Thymus (tissue), 11 donors: ENCODE results near the gene CDC37L1. TPM values are rescaled to one million over a fixed set of nuclear protein-coding genes. Genes with fewer than 3 reads are reported as not detected.
A peak's percentile ranks its signal among the peaks of the same experiment; 100 is the strongest.

Source experiments
- DNase-seq, 9 donors: peaks; one replicate each; pipeline ENCODE4 v3.0.0-alpha.2; 2013; ENCODE audit warnings: low spot score in 9 of 9, low read depth in 6 of 9, missing footprints in 1 of 9
- H3K27ac ChIP-seq, 2 donors: one replicate each; pipeline ENCODE4 v1.5.1; 2013; ENCODE audit warnings: control low read depth in 1 of 2, low read depth in 1 of 2, low read length in 1 of 2, mild to moderate bottlenecking in 1 of 2, moderate library complexity in 1 of 2
- H3K27me3 ChIP-seq, 2 donors: one replicate each; pipeline ENCODE4 v1.5.1; 2013; ENCODE audit warnings: low read length in 1 of 2; ENCODE audit not compliant: control insufficient read depth in 2 of 2, insufficient read depth in 1 of 2
- H3K36me3 ChIP-seq, 2 donors: one replicate each; pipeline ENCODE4 v1.5.1; 2013; ENCODE audit warnings: low read length in 1 of 2, mild to moderate bottlenecking in 1 of 2, moderate library complexity in 1 of 2; ENCODE audit not compliant: control insufficient read depth in 2 of 2, insufficient read depth in 2 of 2
- H3K4me1 ChIP-seq, 2 donors: one replicate each; pipeline ENCODE4 v1.5.1; 2013; ENCODE audit warnings: low read length in 2 of 2; ENCODE audit not compliant: control insufficient read depth in 2 of 2, insufficient read depth in 2 of 2
- H3K4me3 ChIP-seq, 2 donors: one replicate each; pipeline ENCODE4 v1.5.1; 2013; ENCODE audit warnings: low read length in 2 of 2, control low read depth in 1 of 2, mild to moderate bottlenecking in 1 of 2
- H3K9me3 ChIP-seq, 2 donors: one replicate each; pipeline ENCODE4 v1.5.1; 2013; ENCODE audit warnings: low read length in 1 of 2, mild to moderate bottlenecking in 1 of 2; ENCODE audit not compliant: control insufficient read depth in 2 of 2, insufficient read depth in 1 of 2
- WGBS: extraction: QIAGEN DNeasy Blood & Tissue Kit; methylation state at CpG from one replicate; pipeline ENCODE4 v1.1.7; 2013; 5-methylcytosine and 5-hydroxymethylcytosine counted together
- polyA plus RNA-seq: library from polyadenylated mRNA; stranded (reverse); fragments of 200-250 nt; gene quantifications from one replicate; pipeline ENCODE4 v1.2.3, GENCODE V29; 2013
- total RNA-seq: library from RNA; stranded (reverse); fragments of 120-200 nt; gene quantifications from one replicate; pipeline ENCODE4 v1.2.4, GENCODE V29; 2013
- donor health status: healthy.

CDC37L1 gene
- total and polyA plus RNA-seq, 2 donors: 14.5 to 16.9 TPM

DNA sequence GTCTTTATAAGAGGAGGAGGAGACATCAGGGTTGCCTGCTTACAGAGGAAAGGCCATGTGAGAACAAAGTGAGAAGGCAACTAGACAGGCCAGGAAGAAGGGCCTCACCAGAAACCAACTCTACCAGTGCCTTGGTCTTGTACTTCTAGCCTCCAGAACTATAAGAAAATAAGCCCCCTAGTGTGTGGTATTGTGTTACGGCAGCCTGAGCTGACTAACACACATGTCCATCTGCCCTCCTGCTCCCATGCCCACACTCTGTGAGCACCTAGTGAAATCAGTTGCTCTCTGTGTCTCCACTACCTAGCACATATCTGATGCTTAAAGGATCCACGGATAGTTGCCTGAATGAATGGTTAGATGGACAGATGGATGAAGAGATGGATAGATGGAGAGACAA is 54.8 kb downstream of the CDC37L1 start:
- no peak overlapping the region for H3K4me3 ChIP-seq
- no peaks in the 10 kb centered on the region for H3K27me3 ChIP-seq
- H3K36me3 ChIP-seq: peaks cover 3 to 7% of the 10 kb centered on the region in 2 donors
- DNase-seq: no peak
- WGBS: over 99% methylated on average over 2 of the region's 2 CpGs
- peaks cover 4% of the 10 kb centered on the region in 2 donors for H3K4me1 ChIP-seq
- no peak overlapping the region for H3K27ac ChIP-seq
- no peaks in the 10 kb centered on the region for H3K9me3 ChIP-seq

DNA sequence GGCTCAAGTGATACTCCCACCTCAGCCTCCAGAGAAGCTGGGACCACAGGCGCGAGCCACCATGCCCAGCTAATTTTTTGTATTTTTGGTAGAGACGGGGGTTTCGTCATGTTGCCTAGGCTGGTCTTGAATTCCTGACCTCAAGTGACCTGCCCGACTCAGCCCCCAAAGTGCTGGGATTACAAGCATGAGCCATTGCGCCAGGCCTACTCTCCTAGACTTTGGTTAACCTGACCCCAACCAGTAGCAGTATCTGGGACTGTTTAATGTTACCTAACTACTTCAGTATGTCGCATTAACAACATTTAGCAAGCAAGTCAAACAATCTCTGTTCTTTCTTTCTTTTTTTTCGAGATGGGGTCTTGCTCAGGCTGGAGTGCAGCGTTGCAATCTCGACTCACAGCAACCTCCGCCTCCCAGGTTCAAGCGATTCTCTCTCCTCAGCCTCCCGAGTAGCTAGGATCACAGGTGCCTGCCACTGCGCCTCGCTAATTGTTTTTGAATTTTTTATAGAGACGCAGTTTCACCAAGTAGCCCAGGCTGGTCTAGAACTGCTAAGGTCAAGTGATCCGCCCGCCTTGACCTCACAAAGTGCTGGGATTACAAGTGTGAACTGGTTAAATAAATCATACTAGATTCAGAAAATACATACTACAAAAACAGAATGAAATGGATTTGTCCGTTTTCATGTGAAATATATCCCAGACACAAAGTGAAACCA is 59.7 kb downstream of the CDC37L1 start:
- H3K27me3 ChIP-seq: no peaks in the 10 kb centered on the region
- no peaks in the 10 kb centered on the region for H3K9me3 ChIP-seq
- DNase-seq: no peak
- WGBS: 97% methylated on average over 19 of the region's 19 CpGs
- H3K27ac ChIP-seq: no peak overlapping the region
- H3K4me1 ChIP-seq: peaks cover 9 to 14% of the 10 kb centered on the region in 2 donors
- no peaks in the 10 kb centered on the region for H3K36me3 ChIP-seq
- peak overlapping the region; percentile 3 to 66 for H3K4me3 ChIP-seq

DNA sequence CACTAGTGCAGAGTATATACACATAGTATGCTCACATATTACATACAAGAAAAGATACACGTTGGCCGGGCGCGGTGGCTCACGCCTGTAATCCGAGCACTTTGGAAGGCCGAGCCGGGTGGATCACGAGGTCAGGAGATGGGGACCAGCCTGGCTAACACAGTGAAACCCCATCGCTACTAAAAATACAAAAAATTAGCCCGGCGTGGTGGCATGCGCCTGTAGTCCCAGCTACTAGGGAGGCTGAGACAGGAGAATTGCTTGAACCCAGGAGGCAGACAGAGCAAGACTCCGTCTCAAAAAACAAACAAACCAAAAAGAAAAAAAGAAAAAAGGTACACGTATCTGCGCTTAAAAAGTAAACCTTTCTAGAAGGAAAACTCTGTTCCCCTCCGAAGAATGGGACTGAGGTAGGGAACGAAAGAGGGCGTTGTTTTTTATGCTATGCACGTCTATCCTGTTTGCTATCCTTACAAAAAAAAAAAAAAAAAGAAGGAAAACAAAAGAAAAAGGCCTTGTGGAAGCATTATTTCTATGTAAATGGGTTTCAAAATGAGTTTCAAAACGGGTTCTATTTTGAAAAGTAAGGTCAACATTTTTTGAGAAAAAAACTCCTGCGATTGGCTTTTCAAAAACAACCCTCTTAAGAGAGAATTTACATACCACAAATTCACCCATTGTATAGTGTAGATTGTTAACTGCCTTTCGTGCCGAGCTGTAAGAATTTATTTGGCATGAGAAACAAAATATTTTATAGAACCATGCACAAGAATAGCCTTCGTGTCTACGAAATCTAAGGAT is 60.4 kb downstream of the CDC37L1 start:
- Histone ChIP-seq H3K36me3 (no peaks in the 10 kb centered on the region), H3K27me3 (no peaks in the 10 kb centered on the region), H3K27ac (peak overlapping the region in 1 of 2 donors; percentile 84), H3K4me1 (peaks cover 9 to 12% of the 10 kb centered on the region in 2 donors), H3K9me3 (no peaks in the 10 kb centered on the region), H3K4me3 (peak overlapping the region; percentile 66 to 94)
- WGBS: 68% methylated on average over 26 of the region's 26 CpGs
- DNase-seq: no peak

DNA sequence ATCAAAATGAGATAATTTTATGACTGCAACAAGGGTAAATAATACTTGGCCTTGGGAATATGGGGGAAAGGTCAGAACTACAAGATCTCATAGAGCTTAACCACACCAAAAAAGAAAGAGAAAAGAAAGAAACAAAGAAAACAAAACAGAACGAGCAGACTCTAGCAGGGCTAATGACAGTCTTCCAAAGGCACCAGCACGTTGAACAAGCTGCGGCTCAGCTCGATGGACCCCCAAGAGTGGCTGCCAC is 60.9 kb downstream of the CDC37L1 start:
- no peaks in the 10 kb centered on the region for H3K27me3 ChIP-seq
- no peaks in the 10 kb centered on the region for H3K9me3 ChIP-seq
- peak overlapping the region; percentile 84 to 94 for H3K27ac ChIP-seq
- H3K4me3 ChIP-seq: peak overlapping the region; percentile 66 to 94
- WGBS: 0% methylated on average over 4 of the region's 4 CpGs
- peaks cover 9 to 12% of the 10 kb centered on the region in 2 donors for H3K4me1 ChIP-seq
- DNase-seq: peak in 3 of 9 donors; percentile 11 to 55 (median 47)
- H3K36me3 ChIP-seq: no peaks in the 10 kb centered on the region

DNA sequence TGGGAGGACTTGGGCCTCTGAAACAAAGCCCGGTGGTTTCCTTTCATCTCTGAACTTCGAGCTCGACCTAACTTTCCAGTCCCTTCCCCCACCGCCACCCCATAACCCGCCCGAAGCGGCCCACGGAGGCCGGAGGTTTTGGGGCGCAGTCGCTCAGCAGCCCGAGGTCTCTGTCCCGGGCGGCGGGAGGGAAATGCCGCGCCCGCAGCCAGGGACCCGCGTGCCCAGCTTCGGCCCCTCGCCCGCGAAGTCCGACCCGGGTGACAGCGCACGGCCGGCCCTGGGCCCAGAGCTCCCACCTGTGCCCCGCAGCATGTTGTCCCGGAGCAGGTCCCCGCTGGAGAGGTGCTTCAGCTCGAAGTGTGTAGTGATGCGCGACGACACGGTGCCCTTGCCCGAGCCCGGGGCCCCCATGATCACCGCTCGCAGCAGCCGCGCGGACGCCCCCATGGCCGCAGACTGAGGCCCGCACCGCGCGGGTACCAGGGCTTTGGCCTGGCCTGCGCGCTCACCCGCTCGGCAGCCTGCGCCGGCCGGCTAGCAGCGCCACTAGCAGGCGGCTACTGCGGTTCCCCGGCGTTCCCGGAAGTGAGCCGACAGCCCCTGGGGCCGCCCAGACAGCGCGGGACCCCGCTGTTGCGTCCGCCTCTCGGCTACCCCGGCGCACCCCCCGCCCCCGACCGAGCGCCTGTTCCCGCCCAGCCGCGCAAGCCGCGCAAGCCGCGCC is 61.4 kb downstream of the CDC37L1 start, which contains the start of gene AK3:
Gene AK3 (minus strand): TSS at position 565 of the 727 bp plus-strand sequence. CDS start 115 bp downstream, at position 450.
- peak in 7 of 9 donors; percentile 61 to 85 (median 77) for DNase-seq
- WGBS: under 1% methylated on average over 84 of the region's 84 CpGs
- H3K4me1 ChIP-seq: peaks cover 9 to 12% of the 10 kb centered on the region in 2 donors

DNA sequence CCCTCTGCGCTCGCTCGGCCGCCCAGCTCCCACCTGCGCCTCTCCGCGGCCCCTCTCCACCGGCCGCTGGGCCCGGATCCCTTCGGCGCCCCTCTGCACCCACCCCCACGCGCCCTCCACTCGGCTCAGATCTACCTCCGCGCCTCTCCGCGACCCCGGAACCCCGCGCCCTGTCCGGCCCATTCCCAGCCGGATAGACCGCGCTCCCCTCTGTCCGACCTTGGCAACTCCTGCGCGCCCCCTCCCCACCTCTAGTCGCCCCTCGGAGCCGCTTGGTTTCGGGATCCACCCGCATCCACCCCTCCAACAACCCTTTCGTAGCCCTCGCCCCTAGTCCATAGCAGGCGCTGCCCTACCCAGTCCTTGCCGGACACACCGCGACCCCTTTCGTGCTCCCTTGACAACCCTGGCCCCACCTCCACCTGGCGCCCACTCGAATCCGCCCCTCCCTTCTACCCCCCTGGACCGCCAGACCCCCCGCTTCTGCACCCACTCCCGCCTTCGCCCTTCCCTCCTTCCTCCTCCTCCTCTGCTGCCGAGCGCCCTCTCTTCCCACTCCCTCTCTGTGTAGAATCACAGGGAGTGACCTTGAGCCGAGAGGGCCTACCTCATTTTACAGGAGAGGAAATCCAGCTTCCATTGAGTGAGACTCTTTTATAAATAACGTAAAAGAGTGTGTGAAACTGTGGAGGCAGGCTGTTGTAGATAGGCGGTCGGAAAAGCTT is 62.2 kb downstream of the CDC37L1 start:
- Histone ChIP-seq H3K9me3 (no peaks in the 10 kb centered on the region), H3K27me3 (no peaks in the 10 kb centered on the region), H3K4me3 (peak overlapping the region; percentile 66 to 94), H3K4me1 (peaks cover 9 to 12% of the 10 kb centered on the region in 2 donors), H3K36me3 (no peaks in the 10 kb centered on the region), H3K27ac (peak overlapping the region; percentile 50 to 90)
- peak in 5 of 9 donors; percentile 14 to 51 (median 22) for DNase-seq
- 3% methylated on average over 54 of the region's 54 CpGs for WGBS

More for the DNA sequence above, 61.4 kb downstream of the CDC37L1 start, which contains the start of gene AK3:
- H3K27me3 ChIP-seq: no peaks in the 10 kb centered on the region
- peak within 1 kb of the TSS; percentile 66 to 94 for H3K4me3 ChIP-seq
- H3K36me3 ChIP-seq: no peaks in the 10 kb centered on the region
- H3K9me3 ChIP-seq: no peaks in the 10 kb centered on the region
- peak within 1 kb of the TSS; percentile 84 to 94 for H3K27ac ChIP-seq

DNA sequence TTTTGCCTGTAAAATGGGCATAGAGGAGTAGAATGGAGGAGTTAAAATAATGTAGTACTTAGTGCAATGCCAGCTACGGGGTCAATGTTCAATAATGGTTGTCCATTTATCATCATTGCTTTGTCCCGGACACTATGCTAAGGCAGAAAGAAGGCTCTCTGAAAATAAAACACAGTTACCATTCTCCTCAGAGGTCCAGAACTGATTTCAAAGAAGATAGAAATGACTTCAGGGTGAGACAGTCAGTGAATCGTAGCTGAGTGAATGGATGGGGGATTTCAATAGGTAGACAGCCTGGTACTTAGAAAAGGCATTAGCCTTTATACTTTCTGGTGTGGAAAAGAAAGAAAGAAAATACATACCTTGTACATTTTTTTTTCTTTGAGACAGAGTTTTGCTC is 62.9 kb downstream of the CDC37L1 start:
- Histone ChIP-seq H3K27me3 (no peaks in the 10 kb centered on the region), H3K27ac (no peak overlapping the region), H3K9me3 (no peaks in the 10 kb centered on the region), H3K4me3 (peak overlapping the region in 1 of 2 donors; percentile 66), H3K4me1 (peaks cover 9 to 12% of the 10 kb centered on the region in 2 donors), H3K36me3 (no peaks in the 10 kb centered on the region)
- no peak for DNase-seq
- WGBS: 64% methylated on average over 3 of the region's 3 CpGs

DNA sequence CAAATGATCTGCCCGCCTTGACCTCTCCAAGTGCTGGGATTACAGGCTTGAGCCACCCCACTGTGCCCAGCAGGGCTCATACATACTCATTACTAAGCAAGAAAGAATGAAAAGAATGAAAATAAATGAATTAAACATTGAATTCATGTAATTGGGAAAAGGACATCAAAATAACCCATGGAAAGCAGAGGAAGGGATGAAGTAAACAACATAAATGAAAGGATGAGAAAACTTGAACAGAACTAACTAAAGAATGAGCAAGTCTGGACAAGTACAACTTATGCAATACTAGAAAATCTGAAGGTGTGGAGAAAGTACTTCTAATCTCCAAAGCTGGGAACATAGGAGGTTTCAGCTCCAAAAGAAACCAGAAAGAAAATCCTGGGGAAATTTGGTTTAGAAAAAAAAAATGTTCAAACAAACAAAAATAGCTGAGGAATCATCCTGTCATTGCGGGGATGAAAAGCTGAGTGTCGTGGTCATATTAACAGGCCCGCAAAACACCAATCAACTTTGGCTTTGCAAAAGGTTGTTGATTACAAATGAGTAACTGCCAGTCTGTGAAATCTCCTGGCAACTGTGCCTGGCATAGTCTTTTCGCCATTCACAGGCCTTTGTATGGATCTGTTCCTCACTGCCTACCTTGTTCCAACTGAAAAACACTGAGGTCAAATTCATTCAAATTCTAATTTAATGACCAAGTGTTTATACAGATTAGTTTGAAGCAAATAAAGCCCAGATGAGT is 63.9 kb downstream of the CDC37L1 start:
- 76% methylated on average over 5 of the region's 5 CpGs for WGBS
- no peak overlapping the region for H3K27ac ChIP-seq
- no peak for DNase-seq
- H3K4me1 ChIP-seq: peaks cover 9 to 12% of the 10 kb centered on the region in 2 donors
- no peaks in the 10 kb centered on the region for H3K9me3 ChIP-seq
- H3K36me3 ChIP-seq: no peaks in the 10 kb centered on the region
- no peaks in the 10 kb centered on the region for H3K27me3 ChIP-seq
- H3K4me3 ChIP-seq: no peak overlapping the region
